ENCODE results near the gene SLC7A1. TPM values are rescaled to one million over a fixed set of nuclear protein-coding genes. Genes with fewer than 3 reads are reported as not detected.

SLC7A1 gene
- total and polyA plus RNA-seq, 2 of the 8 experiments (the other 6 are each of a cell fraction or from before 2014, with no cell fraction given): 26.8 to 114 TPM

DNA sequence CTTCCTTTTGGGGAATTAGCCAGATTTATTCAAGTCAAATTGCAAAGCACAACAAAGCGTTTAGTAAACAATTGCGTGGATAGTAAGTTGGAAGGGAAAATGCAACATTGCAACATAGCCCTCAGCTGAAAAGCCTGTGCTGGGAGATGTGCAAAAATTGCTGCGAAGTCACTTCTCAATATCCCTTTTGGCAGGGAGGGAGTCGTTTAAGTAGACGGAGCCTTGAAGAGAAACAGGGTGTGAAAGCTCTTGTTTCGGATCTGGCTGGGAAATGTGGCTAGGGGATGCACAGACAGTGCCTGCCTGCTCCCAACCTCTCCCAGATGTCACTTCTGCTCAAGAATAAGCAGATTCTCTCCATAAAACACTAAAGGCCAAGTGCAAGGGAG, 56.8 kb downstream of the SLC7A1 start:
- peaks cover 0 to 29% (median 4%) of the 10 kb centered on the region in 4 experiments; a peak in 5 of 8 replicates for H3K36me3 ChIP-seq (ENCODE audit: control insufficient read depth in 2 of 4, insufficient read depth in 4 of 4, low read length in 3 of 4)
- no peak overlapping the region for H3K27ac ChIP-seq (ENCODE audit: low read depth, low read length)
- H3K14ac ChIP-seq (ENCODE audit: insufficient read length): no peak overlapping the region
- H3K4ac ChIP-seq (replicated peaks; ENCODE audit: insufficient read length, low read depth, low read length): no peak overlapping the region
- no peak overlapping the region for H3K23ac ChIP-seq (ENCODE audit: insufficient read length)
- H3K4me1 ChIP-seq (replicated peaks in 1 of 4; ENCODE audit: control insufficient read depth in 3 of 4, insufficient read depth in 4 of 4, low read length in 3 of 4): peaks cover 2 to 10% (median 8%) of the 10 kb centered on the region in 4 experiments; a peak in 6 of 7 replicates
- no peak overlapping the region for H4K5ac ChIP-seq (ENCODE audit: insufficient read length, low read depth, low read length)
- H4K8ac ChIP-seq (ENCODE audit: extremely low read depth, insufficient read depth, low read length): no peak overlapping the region
- no peak overlapping the region for H2AK5ac ChIP-seq (ENCODE audit: low read depth, low read length)
- DNase-seq (ENCODE audit: low read depth in 1 of 2, low spot score in 2 of 2) (no peak), FAIRE-seq (no peak)
- 86% methylated on average over 6 of the region's 6 CpGs; no CpG with 5 or more reads in 1 of the 2 experiments for WGBS, 2 experiments (ENCODE audit: extremely low coverage in 1 of 2, insufficient coverage in 1 of 2, insufficient read length in 1 of 2, insufficient replicate concordance in 2 of 2, low coverage in 1 of 2, low lambda C conversion rate in 2 of 2, missing lambda C conversion rate in 1 of 2)
- no peak overlapping the region for H3K4me3 ChIP-seq (ENCODE audit: extremely low read depth in 1 of 4, insufficient read depth in 2 of 4, low read depth in 3 of 4, low read length in 4 of 4)
- H4K20me1 ChIP-seq (replicated peaks in 1 of 2; ENCODE audit: control insufficient read depth in 1 of 2, insufficient read depth in 2 of 2, low read length in 2 of 2): peaks cover 18 to 21% of the 10 kb centered on the region in 2 experiments
- H2BK120ac ChIP-seq (replicated peaks; ENCODE audit: low read depth, low read length): no peak overlapping the region
- no peak overlapping the region for H2BK12ac ChIP-seq (ENCODE audit: low read depth, low read length)
- no peak overlapping the region for H3K18ac ChIP-seq (ENCODE audit: extremely low read depth, low read length)
- no peaks in the 10 kb centered on the region for H3K27me3 ChIP-seq (replicated peaks in 1 of 4; ENCODE audit: control insufficient read depth in 3 of 4, extremely low read depth in 1 of 4, insufficient read depth in 3 of 4, low read length in 3 of 4)
- no peak overlapping the region for H2BK15ac ChIP-seq (ENCODE audit: low read length)
- H3K79me1 ChIP-seq (ENCODE audit: low read depth, low read length): peaks cover 27% of the 10 kb centered on the region
- H3K56ac ChIP-seq (replicated peaks; ENCODE audit: insufficient read length, low read depth, low read length): no peak overlapping the region
- no peak overlapping the region for H3K4me2 ChIP-seq (ENCODE audit: insufficient read depth in 1 of 2, low read depth in 2 of 2, low read length in 2 of 2)
- H3K9ac ChIP-seq (replicated peaks in 1 of 4; ENCODE audit: extremely low read depth in 1 of 4, low read depth in 3 of 4, low read length in 3 of 4): no peak overlapping the region
- POLR2A ChIA-PET (ENCODE audit: partially characterized antibody): interaction anchor here (0.9 to 1.6 kb wide), 2 partner anchors 31 to 50 kb away, joined by 3 to 5 read pairs; no protein-coding TSS in a partner anchor
- CTCF ChIA-PET (ENCODE audit: partially characterized antibody): interaction anchor here (1.1 to 3.8 kb wide), 4 partner anchors 8 to 169 kb away, joined by 3 to 16 read pairs (median 4); no protein-coding TSS in a partner anchor
- H4K91ac ChIP-seq (replicated peaks; ENCODE audit: insufficient read length, low read length): no peak overlapping the region
- H2BK20ac ChIP-seq (ENCODE audit: low read length): no peak overlapping the region
- H2BK5ac ChIP-seq (ENCODE audit: low read depth, low read length): no peak overlapping the region
- no peaks in the 10 kb centered on the region for H3K9me3 ChIP-seq (ENCODE audit: insufficient read depth in 2 of 2, low read depth in 1 of 2, low read length in 1 of 2)
- no peaks in the 10 kb centered on the region for H3K23me2 ChIP-seq (ENCODE audit: low read depth, low read length)
- no peak overlapping the region for H2AFZ ChIP-seq (ENCODE audit: low read length)
- peaks cover 0 to 76% of the 10 kb centered on the region in 2 experiments; a peak in 2 of 4 replicates for H3K79me2 ChIP-seq (ENCODE audit: control insufficient read depth in 1 of 2, insufficient read depth in 2 of 2, low read length in 2 of 2)
- TF ChIP-seq ZNF274 (IDR thresholded peaks at IDR 0.05; ENCODE audit: borderline replicate concordance, extremely low read depth, low read length) (no peak), ASH2L (IDR thresholded peaks at IDR 0.05; ENCODE audit: low read length) (no peak), POU5F1 (IDR thresholded peaks at IDR 0.05; ENCODE audit: low read depth, low read length) (no peak), SP1 (IDR thresholded peaks at IDR 0.05; ENCODE audit: low read depth, low read length) (no peak), TAF1 (IDR thresholded peaks at IDR 0.05; ENCODE audit: low read depth, low read length) (no peak), SIN3A (conservative IDR thresholded peaks at IDR 0.05 in 1 of 2, IDR thresholded peaks at IDR 0.05 in 1 of 2; ENCODE audit: low read depth in 1 of 2, low read length in 2 of 2) (no peak), GTF2F1 (IDR thresholded peaks at IDR 0.05; ENCODE audit: borderline replicate concordance, low read depth, low read length) (no peak), YY1 (IDR thresholded peaks at IDR 0.05; ENCODE audit: low read depth, low read length) (no peak), POLR2AphosphoS5 (IDR thresholded peaks at IDR 0.05; ENCODE audit: low read depth, low read length) (no peak), BACH1 (IDR thresholded peaks at IDR 0.05; ENCODE audit: low read length) (no peak), RAD21 (IDR thresholded peaks at IDR 0.05 in 1 of 2, conservative IDR thresholded peaks at IDR 0.05 in 1 of 2; ENCODE audit: low read depth in 2 of 2, low read length in 2 of 2) (no peak), GABPA (IDR thresholded peaks at IDR 0.05; ENCODE audit: borderline replicate concordance, insufficient read depth, low read length) (no peak)

Data from H1 (cell line).